Testis (tissue), 2 donors: ENCODE data around the gene GNAS-AS1.

Source experiments
- CTCF ChIP-seq, 3 experiments: fragments of 450-650 bp in 2 of 3; fragments of 200-600 bp in 1 of 3; sonication (generic) in 1 of 3; IDR thresholded peaks; one replicate each; pipeline ENCODE4 v1.5.1; 2016 to 2019; ENCODE audit warnings: antibody characterized with exemption in 3 of 3, mild to moderate bottlenecking in 2 of 3, moderate library complexity in 1 of 3
- POLR2A ChIP-seq: fragments of 450-650 bp; IDR thresholded peaks from one replicate; pipeline ENCODE4 v1.6.1; 2017; ENCODE audit warnings: antibody characterized with exemption, mild to moderate bottlenecking, moderate library complexity

- TF ChIP-seq CTCF (IDR thresholded peaks at IDR 0.05) = no peak
- no peak for TF ChIP-seq POLR2A
Observed at GRCh38 chr20:58810116-58810878, 40.4 kb downstream of the GNAS-AS1 start.
